Effector memory CD4-positive, alpha-beta T cell (primary cell): ENCODE measurements around the gene ANTKMT.

ENCODE experiments used
- DNase-seq, 3 donors: peaks; one replicate each; pipeline ENCODE4 v3.0.0-alpha.2; 2020
- H3K27ac ChIP-seq: 2 replicates; pipeline ENCODE4 v1.7.0; 2013; ENCODE audit warnings: mild to moderate bottlenecking, low read length, moderate library complexity; ENCODE audit not compliant: insufficient read depth, poor library complexity, severe bottlenecking
- H3K27me3 ChIP-seq: replicated peaks from 2 replicates; pipeline ENCODE4 v1.7.0; 2013; ENCODE audit warnings: mild to moderate bottlenecking, low read length; ENCODE audit not compliant: insufficient read depth, control insufficient read depth, poor library complexity, severe bottlenecking
- H3K36me3 ChIP-seq: 2 replicates; pipeline ENCODE4 v1.7.0; 2013; ENCODE audit warnings: mild to moderate bottlenecking, low read length, moderate library complexity; ENCODE audit not compliant: control insufficient read depth, insufficient read depth
- H3K4me1 ChIP-seq: 2 replicates; pipeline ENCODE4 v1.7.0; 2013; ENCODE audit warnings: low read length, mild to moderate bottlenecking; ENCODE audit not compliant: control insufficient read depth, insufficient read depth, poor library complexity, severe bottlenecking
- H3K4me3 ChIP-seq: 2 replicates; pipeline ENCODE4 v1.7.0; 2013; ENCODE audit warnings: low read length, low read depth, mild to moderate bottlenecking; ENCODE audit not compliant: insufficient read depth, poor library complexity, severe bottlenecking
- H3K9me3 ChIP-seq: 2 replicates; pipeline ENCODE4 v1.7.0; 2013; ENCODE audit warnings: mild to moderate bottlenecking, low read length, moderate library complexity; ENCODE audit not compliant: control insufficient read depth

Gene ANTKMT

DNA sequence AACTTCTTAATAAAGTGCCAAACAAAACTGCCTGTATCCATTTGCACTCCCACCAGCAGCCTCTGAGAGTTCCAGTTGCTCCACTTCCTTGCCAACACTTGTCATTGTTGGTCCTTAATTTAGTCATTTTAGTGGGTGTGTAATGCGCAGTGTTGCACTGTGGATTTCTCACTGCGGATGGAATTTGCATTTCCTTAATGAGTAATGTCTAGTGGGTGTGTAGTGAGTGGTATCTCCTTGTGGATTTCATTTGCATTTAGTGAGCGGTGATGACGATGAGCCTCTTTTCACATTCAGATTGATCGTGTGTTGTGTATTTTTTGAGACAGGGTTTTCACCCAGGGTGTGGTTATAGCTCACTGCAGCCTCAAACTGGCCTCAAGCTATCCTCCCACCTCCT lies 35.5 kb downstream of the ANTKMT start:
- no peak for DNase-seq
- Histone ChIP-seq H3K9me3 (no peaks in the 10 kb centered on the region), H3K4me3 (no peak overlapping the region), H3K27me3 (no peaks in the 10 kb centered on the region), H3K27ac (no peak overlapping the region), H3K36me3 (no peaks in the 10 kb centered on the region), H3K4me1 (no peaks in the 10 kb centered on the region)

DNA sequence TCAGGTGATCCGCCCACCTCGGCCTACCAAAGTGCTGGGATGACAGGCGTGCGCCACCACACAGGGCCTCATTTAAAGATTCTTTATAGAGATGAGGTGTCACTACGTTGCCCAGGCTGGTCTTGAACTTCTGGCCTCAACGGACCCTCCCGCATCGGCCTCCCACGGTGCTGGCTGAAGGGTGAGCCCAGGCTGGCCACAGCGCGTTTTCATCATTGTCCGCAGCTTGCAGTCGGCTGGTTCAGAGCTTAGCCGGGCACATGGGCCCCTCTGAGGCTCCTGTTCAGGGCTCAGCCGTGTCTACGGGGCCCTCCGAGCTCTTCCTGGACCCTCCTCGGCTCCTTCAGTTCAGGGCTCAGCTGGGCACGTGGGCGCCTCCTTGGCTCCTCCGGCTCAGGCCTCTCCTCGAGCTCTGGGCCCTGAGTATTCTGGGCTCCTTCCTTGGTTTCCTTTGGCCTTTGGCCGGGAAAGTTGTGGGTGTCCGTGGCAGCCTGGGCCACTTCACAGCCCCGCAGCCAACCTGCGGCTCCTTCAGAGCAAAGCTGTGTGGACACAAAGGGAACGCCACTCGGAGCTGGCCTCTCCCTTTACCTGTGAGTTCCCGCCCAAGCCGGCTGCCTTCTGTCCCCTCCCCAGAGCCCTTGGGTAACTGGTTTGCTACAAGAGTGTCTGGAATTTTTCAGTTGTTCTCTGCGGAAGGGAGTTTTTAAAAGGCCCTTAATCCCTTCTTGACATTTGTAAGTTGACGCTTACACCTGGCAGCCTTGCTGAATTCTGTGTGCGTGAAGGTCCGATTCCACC lies 38.4 kb downstream of the ANTKMT start:
- no peaks in the 10 kb centered on the region for H3K36me3 ChIP-seq
- H3K27me3 ChIP-seq, result no peaks in the 10 kb centered on the region
- no peak overlapping the region for H3K27ac ChIP-seq
- H3K4me1 ChIP-seq, result no peaks in the 10 kb centered on the region
- no peak overlapping the region for H3K4me3 ChIP-seq
- no peaks in the 10 kb centered on the region for H3K9me3 ChIP-seq
- no peak for DNase-seq

DNA sequence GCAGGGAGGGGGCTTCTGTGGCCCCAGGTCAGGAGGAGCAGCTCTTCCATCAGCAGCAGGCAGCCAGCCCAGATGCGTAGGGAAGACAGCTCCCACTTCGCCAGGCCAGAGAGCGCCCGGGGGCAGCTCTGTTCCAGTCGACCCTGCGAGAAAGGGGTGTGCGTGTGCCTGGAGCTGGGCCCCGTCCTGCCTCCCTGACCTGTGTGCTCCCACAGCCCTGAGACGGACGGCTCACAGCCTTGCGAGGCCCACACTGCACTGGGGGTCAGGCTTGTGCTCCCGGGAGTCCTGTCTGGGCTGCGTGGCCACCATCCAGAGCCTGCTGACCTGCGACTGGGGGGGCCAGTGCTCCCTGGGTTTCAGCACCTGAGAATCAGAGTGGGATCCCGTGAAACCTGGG lies 39.1 kb downstream of the ANTKMT start:
- Histone ChIP-seq H3K4me3 (no peak overlapping the region), H3K4me1 (no peaks in the 10 kb centered on the region), H3K9me3 (no peaks in the 10 kb centered on the region), H3K27ac (no peak overlapping the region), H3K27me3 (no peaks in the 10 kb centered on the region), H3K36me3 (no peaks in the 10 kb centered on the region)
- no peak for DNase-seq

DNA sequence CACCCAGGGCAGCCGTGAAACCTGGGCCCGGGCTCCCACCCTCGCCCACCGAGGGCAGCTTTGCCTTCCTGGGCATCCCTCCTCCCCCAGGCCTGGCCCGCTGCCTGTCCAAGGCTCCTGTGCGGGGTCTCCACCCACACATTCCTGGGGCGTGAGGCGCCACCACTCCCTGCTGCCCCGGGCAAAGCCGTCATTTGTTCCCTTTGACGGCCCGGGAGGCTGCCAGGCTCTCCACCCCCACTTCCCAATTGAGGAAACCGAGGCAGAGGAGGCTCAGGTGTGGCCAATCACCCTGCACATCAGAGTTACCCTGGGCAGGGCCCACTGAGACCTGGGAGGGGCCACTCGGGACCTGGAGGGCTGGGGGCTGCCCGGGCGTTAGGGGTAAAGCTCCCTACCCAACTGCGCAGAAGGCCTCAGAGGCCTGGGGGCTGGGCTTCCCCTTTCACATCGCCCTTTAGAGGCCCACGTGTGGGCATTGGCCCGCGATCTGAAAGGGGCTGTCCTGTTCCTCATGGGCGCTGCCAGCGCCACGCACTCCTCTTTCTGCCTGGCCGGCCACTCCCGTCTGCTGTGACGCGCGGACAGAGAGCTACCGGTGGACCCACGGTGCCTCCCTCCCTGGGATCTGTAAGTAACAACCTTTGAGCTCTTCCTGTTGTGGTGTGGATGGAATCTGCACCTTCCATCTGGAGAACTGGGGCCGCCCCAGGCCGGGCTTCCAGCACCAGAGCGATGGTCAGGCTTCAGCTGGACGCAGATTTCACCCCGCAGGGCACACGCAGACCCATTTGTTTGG lies 39.8 kb downstream of the ANTKMT start, which contains the start of gene MSLN:
TSS of gene MSLN (plus strand) at position 190 of the 799 bp plus-strand sequence. CDS start 1,947 bp downstream, outside the sequence.
- Histone ChIP-seq H3K9me3 (no peaks in the 10 kb centered on the region), H3K36me3 (no peaks in the 10 kb centered on the region), H3K27me3 (no peaks in the 10 kb centered on the region), H3K4me1 (no peaks in the 10 kb centered on the region), H3K27ac (no peak within 1 kb of the TSS), H3K4me3 (no peak within 1 kb of the TSS)
- DNase-seq, result no peak

DNA sequence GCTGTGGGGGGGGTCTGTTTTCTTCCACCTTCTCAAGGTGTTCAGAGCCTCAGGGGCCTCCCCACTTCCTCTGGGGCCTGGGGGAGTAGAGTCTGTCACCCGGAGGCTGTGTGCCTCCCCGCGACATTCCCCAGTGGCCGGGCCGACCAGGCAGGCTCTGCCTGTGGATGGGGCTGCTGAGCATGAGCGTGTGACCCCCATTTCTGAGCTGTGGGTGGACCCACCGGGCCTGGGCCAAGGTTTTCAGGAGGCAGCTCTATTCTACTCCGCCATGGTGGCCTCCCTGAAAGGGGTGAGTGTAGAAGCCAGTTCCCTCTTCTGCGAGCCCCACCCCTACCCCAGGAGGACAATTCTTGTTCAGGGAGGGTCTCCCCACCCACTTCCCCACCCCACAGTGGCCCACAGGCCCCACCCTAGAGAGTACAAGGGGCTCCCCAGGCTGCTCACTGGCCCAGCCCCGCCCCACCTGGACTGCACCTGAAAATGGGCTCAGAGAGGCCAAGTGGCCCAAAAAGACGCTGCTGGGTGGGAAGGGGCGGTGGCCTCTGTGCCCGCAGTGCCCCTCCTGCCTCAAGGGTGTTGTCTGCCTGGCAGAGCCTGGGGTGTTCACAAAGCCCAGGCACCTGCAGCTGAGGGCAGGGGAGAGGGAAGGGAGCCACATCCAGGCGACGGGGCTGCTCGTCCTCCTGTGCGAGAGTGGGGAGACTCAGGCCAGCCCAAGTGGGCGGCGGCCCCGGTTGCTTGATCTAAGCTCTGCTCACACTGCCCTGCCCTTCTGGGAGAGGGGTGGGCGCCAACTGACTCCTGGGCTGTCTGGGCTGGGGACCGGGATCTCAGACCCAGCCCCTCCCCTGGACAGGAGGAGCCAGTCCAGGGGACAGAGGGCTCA lies 40.9 kb downstream of the ANTKMT start:
- Histone ChIP-seq H3K27ac (no peak overlapping the region), H3K27me3 (no peaks in the 10 kb centered on the region), H3K4me1 (no peaks in the 10 kb centered on the region), H3K4me3 (no peak overlapping the region), H3K9me3 (no peaks in the 10 kb centered on the region), H3K36me3 (no peaks in the 10 kb centered on the region)
- DNase-seq, result no peak

DNA sequence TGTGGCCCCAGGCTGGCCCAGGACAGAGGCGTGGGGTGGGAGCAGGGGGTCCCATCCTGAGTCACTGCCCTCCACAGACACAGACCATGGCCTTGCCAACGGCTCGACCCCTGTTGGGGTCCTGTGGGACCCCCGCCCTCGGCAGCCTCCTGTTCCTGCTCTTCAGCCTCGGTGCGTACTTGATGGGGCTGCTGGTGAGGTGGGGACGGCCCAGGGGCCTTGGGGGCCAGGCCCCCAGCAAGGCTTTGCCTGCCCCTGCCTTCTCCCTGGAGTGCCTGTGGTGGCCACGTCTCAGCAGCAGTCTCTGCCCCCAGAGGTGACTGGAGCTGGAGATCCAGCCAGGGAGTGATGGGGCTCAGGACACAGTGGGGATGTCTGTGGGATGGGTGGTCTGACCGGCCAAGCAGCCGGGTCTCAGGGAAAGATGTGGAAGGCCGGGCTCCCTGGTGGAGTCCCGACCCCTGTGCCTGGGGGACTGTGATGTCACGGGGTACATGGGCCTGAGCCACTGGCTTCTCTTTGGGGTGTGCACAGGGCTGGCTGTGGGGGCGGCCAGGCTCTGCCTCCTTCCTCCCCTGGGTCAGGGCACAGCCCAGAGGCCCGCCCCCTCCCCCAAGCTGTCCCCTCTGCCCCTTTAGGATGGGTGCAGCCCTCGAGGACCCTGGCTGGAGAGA lies 41.8 kb downstream of the ANTKMT start:
- Histone ChIP-seq H3K4me1 (no peaks in the 10 kb centered on the region), H3K27ac (no peak overlapping the region), H3K9me3 (no peaks in the 10 kb centered on the region), H3K27me3 (no peaks in the 10 kb centered on the region), H3K36me3 (no peaks in the 10 kb centered on the region), H3K4me3 (no peak overlapping the region)
- DNase-seq, result no peak

DNA sequence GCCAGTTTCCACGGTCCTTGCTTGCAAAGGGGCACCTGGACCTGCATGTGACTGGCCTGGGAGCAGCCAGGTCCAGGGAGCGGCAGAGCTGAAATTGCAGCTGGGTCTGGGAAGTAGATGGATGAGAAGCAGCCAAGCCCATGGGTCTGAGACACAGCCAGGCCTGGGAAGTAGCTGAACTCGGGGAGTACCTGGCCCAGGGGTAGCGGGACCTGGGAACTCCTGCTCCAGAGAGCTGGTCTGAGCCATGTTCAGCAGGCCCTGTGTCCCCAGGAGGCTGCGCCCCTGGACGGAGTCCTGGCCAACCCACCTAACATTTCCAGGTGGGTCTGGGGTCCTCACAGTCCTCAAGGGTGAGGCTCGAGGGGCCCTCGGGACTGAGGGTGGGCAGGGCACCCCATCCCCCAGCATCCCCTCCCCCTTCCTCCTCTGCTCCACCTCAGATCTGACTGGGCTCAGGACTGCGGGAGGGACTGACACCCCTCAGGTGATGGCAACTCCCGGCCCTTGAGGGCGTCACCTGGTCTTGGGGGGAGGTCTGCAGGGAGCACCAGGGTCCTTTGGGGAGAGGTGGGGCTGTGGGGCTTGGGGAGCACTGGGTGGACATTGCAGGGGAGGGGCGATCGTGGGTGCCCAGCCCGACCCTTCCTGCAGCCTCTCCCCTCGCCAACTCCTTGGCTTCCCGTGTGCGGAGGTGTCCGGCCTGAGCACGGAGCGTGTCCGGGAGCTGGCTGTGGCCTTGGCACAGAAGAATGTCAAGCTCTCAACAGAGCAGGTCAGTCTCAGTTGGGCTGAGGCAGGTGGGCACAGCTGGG lies 42.6 kb downstream of the ANTKMT start:
- H3K4me1 ChIP-seq, result no peaks in the 10 kb centered on the region
- no peaks in the 10 kb centered on the region for H3K9me3 ChIP-seq
- no peak overlapping the region for H3K27ac ChIP-seq
- no peaks in the 10 kb centered on the region for H3K27me3 ChIP-seq
- no peaks in the 10 kb centered on the region for H3K36me3 ChIP-seq
- DNase-seq, result no peak
- no peak overlapping the region for H3K4me3 ChIP-seq

DNA sequence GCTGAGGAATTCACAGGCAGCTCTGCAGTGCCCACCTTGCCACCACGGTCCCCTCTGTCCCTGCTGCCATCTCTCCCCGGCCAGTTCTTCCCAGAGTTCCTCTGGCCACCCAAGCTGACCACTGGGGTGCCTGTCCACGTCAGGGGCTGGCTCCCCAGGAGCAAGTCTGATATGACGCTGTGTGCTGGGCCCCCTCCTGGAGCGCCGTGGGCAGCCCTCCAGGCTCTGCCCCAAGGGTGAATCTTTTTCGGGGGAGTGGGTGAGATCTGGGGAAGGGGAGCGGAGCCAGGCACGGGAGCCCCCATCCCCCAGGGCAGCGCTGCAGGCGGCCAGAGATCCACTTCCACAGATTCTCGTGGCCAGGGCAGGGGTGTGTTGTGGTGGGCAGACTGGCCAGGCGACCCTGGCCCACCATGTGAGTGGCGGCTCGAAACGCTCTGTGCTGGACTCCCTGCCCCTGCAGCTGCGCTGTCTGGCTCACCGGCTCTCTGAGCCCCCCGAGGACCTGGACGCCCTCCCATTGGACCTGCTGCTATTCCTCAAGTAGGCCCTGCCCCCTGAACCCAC lies 43.3 kb downstream of the ANTKMT start:
- Histone ChIP-seq H3K4me1 (no peaks in the 10 kb centered on the region), H3K4me3 (no peak overlapping the region), H3K36me3 (no peaks in the 10 kb centered on the region), H3K27me3 (no peaks in the 10 kb centered on the region), H3K27ac (no peak overlapping the region), H3K9me3 (no peaks in the 10 kb centered on the region)
- DNase-seq, result no peak
